Endothelial cell of umbilical vein (primary cell): Measurements from ENCODE around the gene GFI1B. TPM values are rescaled to one million over a fixed set of nuclear protein-coding genes. Genes with fewer than 3 reads are reported as not detected.

ENCODE experiments used
- BruUV-seq: library from RNA; stranded (reverse); fragments of 400-500 nt; replicated peaks from 2 replicates; lab custom pipeline; 2021; lab: Mats Ljungman, UMichigan
- CTCF ChIA-PET: fragments of 300-600, 350-600 bp; sonication (Branson Sonifier 250); formaldehyde crosslinking; loops from one replicate; lab custom pipeline; 2021; ENCODE audit warnings: antibody characterized with exemption, inconsistent platforms; lab: Charles Lee
- POLR2A ChIA-PET: fragments of 300-600, 350-600 bp; sonication (Branson Sonifier 250); formaldehyde crosslinking; loops from one replicate; lab custom pipeline; 2021; ENCODE audit warnings: antibody characterized with exemption, inconsistent platforms; lab: Charles Lee
- DNase-seq: peaks from one replicate; pipeline ENCODE4 v3.0.0-alpha.2; 2011; ENCODE audit warnings: low read depth, low spot score
- FAIRE-seq: peaks from 2 replicates; lab custom pipeline; 2011; peaks lifted over from hg19 to GRCh38; lab: Jason Lieb, UNC
- H2AFZ ChIP-seq: 2 replicates; pipeline ENCODE4 v1.6.0; 2012; ENCODE audit warnings: low read depth, low read length, control low read depth, inconsistent platforms
- H3K27ac ChIP-seq: 2 replicates; pipeline ENCODE4 v1.5.1; 2011; ENCODE audit warnings: low read depth, mild to moderate bottlenecking, control low read depth, low read length, moderate library complexity; ENCODE audit not compliant: insufficient read depth
- H3K27me3 ChIP-seq, 2 experiments: 2 replicates each; pipeline versions ENCODE4 v1.6.0 to v1.6.1; 2011; ENCODE audit warnings: low read length in 2 of 2, mixed read lengths in 1 of 2; ENCODE audit not compliant: control insufficient read depth in 2 of 2, insufficient read depth in 2 of 2
- H3K36me3 ChIP-seq, 2 experiments: 2 replicates in 1 of 2; 3 replicates in 1 of 2; pipeline ENCODE4 v1.5.1; 2011; ENCODE audit warnings: low read length in 2 of 2, mild to moderate bottlenecking in 1 of 2, moderate library complexity in 1 of 2; ENCODE audit not compliant: control insufficient read depth in 2 of 2, insufficient read depth in 2 of 2; ENCODE audit errors: extremely low read depth in 1 of 2
- H3K4me1 ChIP-seq: 3 replicates; pipeline ENCODE4 v1.5.1; 2011; ENCODE audit warnings: mild to moderate bottlenecking, low read length; ENCODE audit not compliant: control insufficient read depth, insufficient read depth; ENCODE audit errors: extremely low read depth
- H3K4me2 ChIP-seq: 2 replicates; pipeline ENCODE4 v1.6.1; 2011; ENCODE audit warnings: low read length, control low read depth, mixed read lengths; ENCODE audit not compliant: insufficient read depth
- H3K4me3 ChIP-seq, 3 experiments: fragments of 200-600 bp in 1 of 3; sonication (generic), shearing (Covaris generic) in 1 of 3; replicated peaks in 1 of 3; 2 replicates each; pipeline ENCODE4 v1.5.1; 2011 to 2016; ENCODE audit warnings: control low read depth in 3 of 3, low read length in 3 of 3, mild to moderate bottlenecking in 2 of 3, inconsistent platforms in 1 of 3, low read depth in 1 of 3, moderate library complexity in 1 of 3; ENCODE audit not compliant: insufficient read depth in 1 of 3
- H3K79me2 ChIP-seq: 2 replicates; pipeline ENCODE4 v1.6.0; 2012; ENCODE audit warnings: low read length, inconsistent platforms; ENCODE audit not compliant: control insufficient read depth, insufficient read depth
- H3K9ac ChIP-seq: replicated peaks from 2 replicates; pipeline ENCODE3; 2011; ENCODE audit warnings: low read length, control low read depth; ENCODE audit not compliant: insufficient read depth; ENCODE audit errors: extremely low read depth
- H3K9me1 ChIP-seq: replicated peaks from 3 replicates; pipeline ENCODE4 v1.6.0; 2011; ENCODE audit warnings: mild to moderate bottlenecking, low read length; ENCODE audit not compliant: control insufficient read depth, insufficient read depth; ENCODE audit errors: extremely low read depth
- H3K9me3 ChIP-seq: replicated peaks from 2 replicates; pipeline ENCODE4 v1.5.1; 2012; ENCODE audit warnings: low read length, inconsistent platforms; ENCODE audit not compliant: control insufficient read depth, insufficient read depth
- H4K20me1 ChIP-seq: replicated peaks from 2 replicates; pipeline ENCODE3; 2011; ENCODE audit warnings: mild to moderate bottlenecking, low read length; ENCODE audit not compliant: control insufficient read depth, insufficient read depth; ENCODE audit errors: extremely low read depth
- CTCF ChIP-seq, 2 donors: IDR thresholded peaks; 1 replicate in 1 of 2; 2 replicates in 1 of 2; pipeline ENCODE4 v1.5.1; 2011; ENCODE audit warnings: low read length in 2 of 2, mild to moderate bottlenecking in 2 of 2, moderate library complexity in 2 of 2, control low read depth in 1 of 2, inconsistent platforms in 1 of 2, low read depth in 1 of 2; ENCODE audit not compliant: insufficient read depth in 1 of 2; ENCODE audit errors: extremely low read depth in 1 of 2
- EZH2 ChIP-seq: IDR thresholded peaks from 2 replicates; pipeline ENCODE4 v1.6.1; 2012; ENCODE audit warnings: borderline replicate concordance, low read depth, mild to moderate bottlenecking, moderate library complexity, low read length, inconsistent platforms; ENCODE audit not compliant: severe bottlenecking
- FOS ChIP-seq: IDR thresholded peaks from 2 replicates; pipeline ENCODE4 v1.6.1; 2011; ENCODE audit warnings: mild to moderate bottlenecking, low read length, moderate library complexity, borderline replicate concordance; ENCODE audit not compliant: insufficient read depth
- GATA2 ChIP-seq: IDR thresholded peaks from 2 replicates; pipeline ENCODE4 v1.7.0; 2011; ENCODE audit warnings: low read depth, mild to moderate bottlenecking, moderate library complexity, mixed read lengths, low read length; ENCODE audit not compliant: insufficient read length, insufficient read depth
- JUN ChIP-seq: IDR thresholded peaks from 2 replicates; pipeline ENCODE4 v1.6.1; 2011; ENCODE audit warnings: borderline replicate concordance, low read depth; ENCODE audit not compliant: insufficient read length, insufficient read depth
- MAX ChIP-seq: IDR thresholded peaks from 2 replicates; pipeline ENCODE4 v1.6.1; 2011; ENCODE audit not compliant: insufficient read depth, insufficient read length
- MYC ChIP-seq: IDR thresholded peaks from one replicate; pipeline ENCODE4 v1.6.1; 2011; ENCODE audit warnings: mild to moderate bottlenecking, low read depth, low read length
- POLR2A ChIP-seq: IDR thresholded peaks from 2 replicates; pipeline ENCODE4 v1.6.1; 2012; ENCODE audit warnings: low read depth, mild to moderate bottlenecking, control low read depth, low read length
- POLR2AphosphoS5 ChIP-seq: IDR thresholded peaks from 2 replicates; pipeline ENCODE4 v1.6.1; 2012; ENCODE audit warnings: low read depth, mild to moderate bottlenecking, control low read depth, low read length, moderate library complexity; ENCODE audit not compliant: insufficient read depth
- dilution Hi-C: fragments of 300-500 bp; cut with MboI; formaldehyde crosslinking; loops from one replicate; pipeline ENCODE4 v1.15.0; 2019; ENCODE audit warnings: low sequenced_read_pairs; ENCODE audit not compliant: extremely low pct_ligation_motif_present
- intact Hi-C: fragments of 100-400 bp; cut with micrococcal nuclease; formaldehyde crosslinking; loops from one replicate; pipeline ENCODE4 v1.10.0; 2022
- polyA plus RNA-seq, 4 experiments: library from polyadenylated mRNA; depleted of rRNA in 3 of 4; stranded (reverse) in 3 of 4; unstranded in 1 of 4; fragments of >200 nt; gene quantifications; 2 replicates each; pipeline versions ENCODE4 v1.2.1 to v1.2.3, GENCODE V29; 2011 to 2012; ENCODE audit warnings: missing spikeins in 1 of 4
- total RNA-seq: library from RNA; stranded (reverse); gene quantifications from 2 replicates; pipeline ENCODE4 v1.2.3, GENCODE V29; 2021

The GFI1B gene
- total and polyA plus RNA-seq, 2 donors (not counting 3 experiments of a cell fraction or from before 2014, with no cell fraction given): 0.04 TPM; not detected in 1

GRCh38 chr9:133031496-133031911 is 53.0 kb downstream of the GFI1B start:
- BruUV-seq: no TSS peak
- no peaks in the 10 kb centered on the region for H3K9me1 ChIP-seq
- no peak for DNase-seq
- no peaks in the 10 kb centered on the region for H3K9me3 ChIP-seq
- H3K4me3 ChIP-seq: peak overlapping the region; percentile 85 to 93 (median 92)
- dilution Hi-C loops: no loop called here
- CTCF ChIA-PET: interaction anchor here (1.2 to 2.2 kb wide), 5 partner anchors 9 to 113 kb away, joined by 3 to 34 read pairs (median 6); no protein-coding TSS in a partner anchor
- no peaks in the 10 kb centered on the region for H3K27me3 ChIP-seq
- peak overlapping the region; percentile 94 for H3K9ac ChIP-seq
- H3K4me1 ChIP-seq: peaks cover 8% of the 10 kb centered on the region
- intact Hi-C loops: no loop called here
- no peak overlapping the region for H2AFZ ChIP-seq
- H3K36me3 ChIP-seq: peaks cover 0 to 2% of the 10 kb centered on the region in 2 experiments
- H3K79me2 ChIP-seq: peaks cover 57% of the 10 kb centered on the region
- no peak for TF ChIP-seq POLR2A
- TF ChIP-seq POLR2AphosphoS5: no peak
- TF ChIP-seq MYC: no peak
- no peak for TF ChIP-seq CTCF (IDR thresholded peaks at IDR 0.05; ENCODE audit: extremely low read depth in 1 of 2, insufficient read depth in 1 of 2, low read depth in 1 of 2, low read length in 2 of 2)
- no peak for TF ChIP-seq GATA2
- TF ChIP-seq JUN: no peak
- no peak for TF ChIP-seq EZH2
- TF ChIP-seq FOS: no peak
- no peak for TF ChIP-seq MAX
- H3K27ac ChIP-seq: no peak overlapping the region
- FAIRE-seq: no peak
- POLR2A ChIA-PET: no interaction called here
- no peaks in the 10 kb centered on the region for H4K20me1 ChIP-seq
- peak overlapping the region; percentile 78 for H3K4me2 ChIP-seq
